Epithelial cell of esophagus (primary cell): ENCODE data around the gene TSC2.

Experiments used
- DNase-seq: peaks from one replicate; pipeline ENCODE4 v3.0.0; 2010; ENCODE audit warnings: low read depth
- H3K4me3 ChIP-seq: 2 replicates; pipeline ENCODE4 v1.5.1; 2011; ENCODE audit warnings: mild to moderate bottlenecking, low read length, control low read depth
- TF ChIP-seq, protein P1 (sequence below): IDR thresholded peaks from 2 replicates; pipeline ENCODE4 v1.5.1; 2011; ENCODE audit warnings: low read depth, mild to moderate bottlenecking, low read length, control low read depth, inconsistent platforms; ENCODE audit not compliant: insufficient read depth; ENCODE audit errors: missing control alignments

The TSC2 gene

DNA sequence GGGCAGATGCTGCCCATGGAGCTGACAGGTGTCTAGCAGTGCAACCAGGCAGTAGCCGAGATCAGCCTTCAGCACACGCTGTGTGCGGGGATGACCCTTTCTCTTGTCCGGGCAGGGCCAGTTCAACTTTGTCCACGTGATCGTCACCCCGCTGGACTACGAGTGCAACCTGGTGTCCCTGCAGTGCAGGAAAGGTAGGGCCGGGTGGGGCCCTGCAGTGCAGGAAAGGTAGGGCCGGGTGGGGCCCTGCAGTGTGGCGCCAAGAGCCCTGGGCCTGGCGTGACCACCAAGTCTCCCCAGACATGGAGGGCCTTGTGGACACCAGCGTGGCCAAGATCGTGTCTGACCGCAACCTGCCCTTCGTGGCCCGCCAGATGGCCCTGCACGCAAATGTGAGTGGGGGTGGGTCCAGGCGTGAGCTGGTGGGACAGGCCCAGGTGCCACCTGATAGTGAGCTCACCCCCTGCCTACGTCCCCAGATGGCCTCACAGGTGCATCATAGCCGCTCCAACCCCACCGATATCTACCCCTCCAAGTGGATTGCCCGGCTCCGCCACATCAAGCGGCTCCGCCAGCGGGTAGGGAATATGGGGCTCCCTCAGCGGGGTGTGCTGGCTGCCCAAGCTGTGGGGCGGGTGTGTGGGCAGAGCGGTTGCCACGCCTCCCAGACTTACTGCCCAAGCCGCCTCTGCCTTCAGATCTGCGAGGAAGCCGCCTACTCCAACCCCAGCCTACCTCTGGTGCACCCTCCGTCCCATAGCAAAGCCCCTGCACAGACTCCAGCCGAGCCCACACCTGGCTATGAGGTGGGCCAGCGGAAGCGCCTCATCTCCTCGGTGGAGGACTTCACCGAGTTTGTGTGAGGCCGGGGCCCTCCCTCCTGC lies 40.2 kb downstream of the TSC2 start:
- TF ChIP-seq, protein P1, sequence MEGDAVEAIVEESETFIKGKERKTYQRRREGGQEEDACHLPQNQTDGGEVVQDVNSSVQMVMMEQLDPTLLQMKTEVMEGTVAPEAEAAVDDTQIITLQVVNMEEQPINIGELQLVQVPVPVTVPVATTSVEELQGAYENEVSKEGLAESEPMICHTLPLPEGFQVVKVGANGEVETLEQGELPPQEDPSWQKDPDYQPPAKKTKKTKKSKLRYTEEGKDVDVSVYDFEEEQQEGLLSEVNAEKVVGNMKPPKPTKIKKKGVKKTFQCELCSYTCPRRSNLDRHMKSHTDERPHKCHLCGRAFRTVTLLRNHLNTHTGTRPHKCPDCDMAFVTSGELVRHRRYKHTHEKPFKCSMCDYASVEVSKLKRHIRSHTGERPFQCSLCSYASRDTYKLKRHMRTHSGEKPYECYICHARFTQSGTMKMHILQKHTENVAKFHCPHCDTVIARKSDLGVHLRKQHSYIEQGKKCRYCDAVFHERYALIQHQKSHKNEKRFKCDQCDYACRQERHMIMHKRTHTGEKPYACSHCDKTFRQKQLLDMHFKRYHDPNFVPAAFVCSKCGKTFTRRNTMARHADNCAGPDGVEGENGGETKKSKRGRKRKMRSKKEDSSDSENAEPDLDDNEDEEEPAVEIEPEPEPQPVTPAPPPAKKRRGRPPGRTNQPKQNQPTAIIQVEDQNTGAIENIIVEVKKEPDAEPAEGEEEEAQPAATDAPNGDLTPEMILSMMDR = no peak
- H3K4me3 ChIP-seq = no peak overlapping the region
- DNase-seq = no peak

DNA sequence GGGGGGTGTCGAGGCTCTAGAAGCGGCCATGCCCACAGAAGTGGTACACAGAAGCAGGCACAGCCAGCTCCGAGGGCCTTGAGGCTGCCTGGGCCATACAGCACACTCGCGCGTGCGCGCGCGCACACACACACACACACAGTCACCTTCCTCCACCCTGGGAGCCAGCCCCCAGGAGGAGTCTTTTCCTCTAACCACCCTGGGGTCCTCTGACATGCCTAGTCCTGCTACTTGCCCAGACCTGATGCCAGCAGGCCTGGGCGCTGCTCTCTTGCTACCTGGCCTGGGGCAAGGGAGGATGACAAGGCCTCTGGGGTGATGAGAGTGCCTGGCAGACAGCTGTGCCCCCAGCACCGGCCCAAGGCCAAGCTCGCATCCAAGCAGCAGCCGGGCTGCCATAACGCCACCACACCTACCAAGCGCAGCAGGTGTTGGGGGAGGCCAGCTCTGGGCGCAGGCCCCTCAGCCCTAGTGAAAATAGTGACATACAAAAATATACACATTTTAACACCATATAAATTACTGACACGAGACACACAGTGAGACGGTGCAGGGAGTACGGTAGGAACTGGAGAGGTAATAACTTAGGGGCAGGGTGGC lies 41.1 kb downstream of the TSC2 start:
- no peak overlapping the region for H3K4me3 ChIP-seq
- peak; percentile 84 for DNase-seq
- TF ChIP-seq, protein P1 = no peak

DNA sequence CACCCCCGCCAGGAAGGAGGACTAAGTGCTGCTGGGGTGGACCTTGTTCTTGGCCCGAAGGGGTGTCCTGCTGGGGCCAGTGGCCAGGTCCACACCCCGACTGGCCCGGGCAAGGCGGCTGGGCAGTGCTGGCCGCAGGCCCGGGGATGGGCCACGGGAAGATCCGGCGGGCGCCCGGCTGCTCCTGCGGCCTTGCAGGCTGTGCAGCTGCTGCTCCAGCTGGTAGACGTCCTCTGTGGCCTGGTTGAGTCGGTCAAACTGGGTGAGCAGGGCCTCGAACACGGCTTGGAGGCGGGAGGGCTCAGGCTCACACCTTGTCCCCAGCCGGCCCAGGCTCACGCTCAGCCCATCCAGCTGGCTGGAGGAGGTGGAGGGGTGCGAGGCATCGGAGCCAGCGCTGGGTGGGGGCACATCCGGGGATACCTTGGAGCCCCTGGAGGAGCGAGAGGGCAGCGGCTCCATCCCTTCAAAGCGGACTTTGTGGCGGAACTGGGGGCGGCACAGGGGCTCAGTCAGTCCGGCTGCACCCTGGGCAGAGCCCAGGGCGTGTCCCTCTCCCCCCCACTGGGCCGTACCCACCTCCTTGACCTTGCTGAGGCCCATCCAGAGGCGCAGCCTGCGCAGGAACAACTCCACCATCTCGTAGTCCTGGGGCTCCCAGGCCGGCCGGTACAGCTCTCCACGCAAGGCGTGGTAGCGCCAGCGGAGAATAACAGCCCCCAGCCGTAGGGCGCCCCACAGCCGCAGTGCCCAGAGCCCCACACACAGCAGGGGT lies 42.1 kb downstream of the TSC2 start:
- no peak overlapping the region for H3K4me3 ChIP-seq
- TF ChIP-seq, protein P1 = no peak
- no peak for DNase-seq

DNA sequence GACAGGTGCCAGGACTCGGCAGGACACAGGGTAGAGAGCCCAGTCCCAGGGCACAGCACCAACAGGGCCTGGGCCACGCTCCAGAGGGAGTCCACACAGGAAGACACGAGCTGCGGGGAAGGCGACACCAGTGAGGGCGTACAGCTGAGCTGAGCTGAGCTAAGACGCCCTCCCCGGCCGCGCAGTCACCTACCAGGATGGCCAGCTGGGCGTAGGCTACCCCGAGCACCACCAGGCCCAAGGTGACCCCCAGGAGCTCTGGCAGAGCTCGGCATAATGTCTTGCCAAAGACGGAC lies 42.6 kb downstream of the TSC2 start:
- DNase-seq = no peak
- H3K4me3 ChIP-seq = no peak overlapping the region
- TF ChIP-seq, protein P1 = no peak

DNA sequence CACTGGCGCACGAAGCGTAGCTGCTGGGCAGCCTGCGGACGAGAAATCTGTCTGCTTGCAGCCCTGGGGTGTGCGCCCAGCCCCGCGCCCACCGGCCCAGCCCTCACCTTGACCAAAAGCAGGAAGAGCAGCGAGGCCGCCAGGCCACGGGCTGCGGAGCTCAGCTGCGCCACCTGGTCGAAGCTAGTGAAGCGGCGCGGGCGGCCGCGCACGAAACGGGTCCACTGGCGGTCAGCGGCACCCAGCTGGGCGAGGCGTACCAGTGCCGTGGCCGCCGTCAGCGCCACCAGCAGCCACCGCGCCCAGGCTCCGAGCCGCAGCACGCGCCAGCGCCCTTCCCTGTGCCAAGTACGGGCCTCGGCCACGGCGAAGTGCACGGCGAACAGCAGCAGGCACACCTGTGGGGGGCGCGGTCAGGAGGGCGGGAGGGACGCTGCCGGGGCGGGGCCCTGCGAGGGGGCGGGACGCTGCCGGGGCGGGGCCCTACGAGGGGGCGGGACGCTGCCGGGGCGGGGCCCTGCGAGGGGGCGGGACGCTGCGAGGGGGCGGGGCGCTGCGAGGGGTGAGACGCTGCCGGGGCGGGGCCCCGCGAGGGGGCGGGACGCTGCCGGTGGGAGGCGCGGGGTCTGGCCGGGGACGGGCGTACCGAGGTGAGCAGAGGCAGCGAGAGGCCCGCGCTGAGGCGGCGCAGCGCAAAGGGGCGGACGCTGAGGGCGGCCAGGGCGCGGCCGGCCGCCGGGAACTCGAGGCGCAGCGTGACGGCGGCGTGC lies 43.2 kb downstream of the TSC2 start:
- H3K4me3 ChIP-seq = no peak overlapping the region
- TF ChIP-seq, protein P1 = peak; percentile 31
- DNase-seq = peak; percentile 88

DNA sequence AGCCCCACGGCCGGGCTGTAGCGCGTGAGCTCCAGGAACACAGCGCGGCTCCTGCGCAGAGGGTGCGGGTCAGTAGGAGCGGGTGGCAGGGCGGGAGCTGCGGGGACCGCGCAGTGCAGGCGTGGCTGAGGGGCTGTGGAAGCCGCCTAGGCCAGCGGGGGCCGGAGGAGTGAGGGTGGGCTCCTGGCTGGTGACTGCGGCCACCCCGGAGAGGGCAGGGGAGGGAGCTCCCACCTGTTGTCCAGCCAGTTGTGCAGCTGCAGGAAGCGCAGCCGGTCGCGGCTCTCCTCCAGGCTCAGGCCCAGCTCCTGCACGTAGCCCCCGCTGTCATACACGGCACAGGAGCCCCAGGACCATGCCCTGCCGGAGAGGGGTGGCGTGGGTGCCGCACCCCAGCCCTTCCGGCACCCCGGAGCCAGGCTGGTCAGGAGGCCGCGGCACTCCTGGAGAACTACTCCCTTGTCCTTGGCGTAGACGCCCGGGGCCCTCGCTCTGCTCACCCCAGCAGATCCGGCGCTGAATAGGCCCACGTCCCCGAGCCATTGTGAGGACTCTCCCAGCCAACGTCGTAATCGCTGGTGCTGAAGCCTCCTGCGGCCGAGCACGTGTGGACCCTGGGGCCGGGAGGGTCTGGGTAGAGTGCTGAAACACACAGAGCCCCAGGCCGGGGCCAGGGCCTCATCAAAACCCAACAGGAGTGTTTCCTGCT lies 43.9 kb downstream of the TSC2 start:
- TF ChIP-seq, protein P1 = no peak
- no peak overlapping the region for H3K4me3 ChIP-seq
- DNase-seq = no peak
